GM23248 (cell line): ENCODE measurements around the gene SH3RF3.

Experiments
- EZH2 ChIP-seq: fragments of 200-600 bp; sonication (generic); IDR thresholded peaks from 2 replicates; pipeline ENCODE4 v1.6.1; 2018; ENCODE audit warnings: antibody characterized with exemption, mild to moderate bottlenecking; ENCODE audit not compliant: insufficient read depth, poor library complexity, severe bottlenecking
- EZH2phosphoT487 ChIP-seq: fragments of 200-600 bp; sonication (generic); IDR thresholded peaks from 2 replicates; pipeline ENCODE4 v1.6.1; 2018; ENCODE audit warnings: antibody characterized with exemption, moderate library complexity, mild to moderate bottlenecking, low read depth; ENCODE audit not compliant: insufficient read depth

- TF ChIP-seq EZH2: no peak
- no peak for TF ChIP-seq EZH2phosphoT487
These were observed 48.9 kb upstream of the SH3RF3 start for GRCh38 chr2:109080109-109080508.
